NCI-H69 (cell line): Measurements from ENCODE around the gene METRN.
"Not testable (repeated sequence)": the region's sequence is repeated elsewhere in the genome, so short reads cannot be mapped to it uniquely, and the experiment has no call there.

Experiments used
- DNase-seq: peaks from one replicate; lab custom pipeline; 2025; lab: John Stamatoyannopoulos, UW

METRN gene

GRCh38 chr16:691242-691641 is 23.7 kb upstream of the METRN start:
- not testable (repeated sequence) for DNase-seq

GRCh38 chr16:692356-693108 is 22.4 kb upstream of the METRN start:
- DNase-seq = no peak

- no peak for DNase-seq
Measured at GRCh38 chr16:693364-693763, 21.6 kb upstream of the METRN start.

GRCh38 chr16:693766-694165 is 21.2 kb upstream of the METRN start:
- no peak for DNase-seq

GRCh38 chr16:694187-694862 is 20.6 kb upstream of the METRN start:
- DNase-seq = no peak

GRCh38 chr16:694863-695354 is 20.0 kb upstream of the METRN start:
- DNase-seq = no peak

- peak; percentile 99 for DNase-seq
Measured at GRCh38 chr16:695355-696089, 19.4 kb upstream of the METRN start.

- DNase-seq = no peak
Measured at GRCh38 chr16:698911-699671, 15.8 kb upstream of the METRN start.

GRCh38 chr16:700684-701584 is 14.0 kb upstream of the METRN start:
- no peak for DNase-seq

- no peak for DNase-seq
Measured at GRCh38 chr16:702341-702740, 12.6 kb upstream of the METRN start.

- DNase-seq = no peak
Measured at GRCh38 chr16:703406-703805, 11.5 kb upstream of the METRN start.

- no peak for DNase-seq
Measured at GRCh38 chr16:704047-704446, 10.9 kb upstream of the METRN start.

GRCh38 chr16:704552-705380 is 10.2 kb upstream of the METRN start:
- peak; percentile 36 for DNase-seq

GRCh38 chr16:705431-706188 is 9.3 kb upstream of the METRN start, which contains the start of gene FBXL16:
TSS of gene FBXL16 (minus strand) at chr16:705801. CDS start at chr16:697405, 8,396 bp downstream.
- peak; percentile 97 for DNase-seq

GRCh38 chr16:706189-707061 is 8.5 kb upstream of the METRN start:
- peak; percentile 81 for DNase-seq

GRCh38 chr16:707062-707538 is 7.8 kb upstream of the METRN start:
- DNase-seq = peak; percentile 87

- peak; percentile 40 for DNase-seq
Measured at GRCh38 chr16:708019-708418, 6.9 kb upstream of the METRN start.

GRCh38 chr16:708959-709358 is 6.0 kb upstream of the METRN start:
- DNase-seq = no peak
